DMS 273 treated with DMSO at 0.1 percent for 48 hours (cell line): Measurements from ENCODE around the gene TFAP2C.
A peak's percentile ranks its signal among the peaks of the same experiment; 100 is the strongest.
"Not testable (repeated sequence)": the region's sequence is repeated elsewhere in the genome, so short reads cannot be mapped to it uniquely, and the experiment has no call there.

ENCODE experiments used
- DNase-seq: peaks from one replicate; lab custom pipeline; 2025; lab: John Stamatoyannopoulos, UW

Gene TFAP2C

DNA sequence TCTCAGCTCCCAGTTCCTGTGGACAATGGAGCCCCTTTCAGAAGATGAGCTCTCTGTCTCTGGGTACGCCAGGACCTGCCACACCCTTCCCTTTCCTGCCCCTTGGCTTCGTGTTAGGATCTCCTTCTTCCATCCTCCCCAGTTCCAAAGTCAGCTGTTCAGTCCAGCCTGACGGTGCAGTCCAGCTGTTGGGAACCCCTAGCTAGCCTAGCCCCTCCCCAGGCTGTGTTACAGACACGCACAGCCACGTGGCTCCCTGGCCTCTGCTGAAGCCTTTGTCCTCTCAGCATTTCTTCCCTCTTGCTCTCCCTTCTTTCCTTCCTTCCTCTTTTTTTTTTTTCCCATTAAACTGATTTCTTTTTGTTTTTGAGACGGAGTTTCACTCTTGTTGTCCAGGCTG is 12.4 kb upstream of the TFAP2C start:
- DNase-seq, result no peak

DNA sequence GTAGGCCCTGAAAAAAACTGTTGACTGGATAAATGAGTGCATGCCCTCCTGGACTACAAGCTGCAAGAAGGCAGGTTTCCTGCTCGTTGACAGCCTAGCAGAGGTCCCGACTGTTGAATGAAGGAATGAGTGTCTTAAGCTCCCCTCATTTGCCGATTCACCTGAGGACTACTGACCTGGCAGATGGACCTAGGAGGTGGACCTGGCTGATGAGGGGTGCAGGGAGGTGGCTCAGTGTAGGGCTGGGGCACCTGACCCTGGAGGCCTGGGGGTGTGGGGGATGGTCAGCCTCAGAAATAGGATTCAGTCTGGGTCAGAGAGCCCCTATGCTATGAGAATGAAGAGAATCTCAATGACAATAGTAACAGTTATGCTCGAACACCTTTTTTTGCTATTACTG is 11.6 kb upstream of the TFAP2C start:
- no peak for DNase-seq

DNA sequence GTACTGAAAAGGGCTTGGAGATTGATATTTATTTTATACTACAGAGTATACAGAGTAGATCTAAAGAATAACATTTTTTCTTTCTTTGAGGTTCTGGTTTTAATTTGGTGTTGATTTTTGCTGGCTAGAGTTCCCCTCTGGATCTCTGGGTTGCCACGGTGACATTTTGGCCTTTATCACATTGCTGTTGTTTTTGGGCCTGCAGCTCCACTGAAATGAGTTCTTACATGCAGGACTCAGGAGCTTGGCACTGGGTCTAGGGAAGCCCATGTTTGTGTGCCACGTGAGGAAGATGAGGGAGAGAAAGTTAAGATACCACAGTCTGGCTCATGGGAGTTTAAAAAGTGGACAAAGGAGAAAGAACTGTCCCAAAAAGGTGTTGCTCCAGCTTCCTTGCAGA is 7.4 kb upstream of the TFAP2C start:
- DNase-seq, result no peak

DNA sequence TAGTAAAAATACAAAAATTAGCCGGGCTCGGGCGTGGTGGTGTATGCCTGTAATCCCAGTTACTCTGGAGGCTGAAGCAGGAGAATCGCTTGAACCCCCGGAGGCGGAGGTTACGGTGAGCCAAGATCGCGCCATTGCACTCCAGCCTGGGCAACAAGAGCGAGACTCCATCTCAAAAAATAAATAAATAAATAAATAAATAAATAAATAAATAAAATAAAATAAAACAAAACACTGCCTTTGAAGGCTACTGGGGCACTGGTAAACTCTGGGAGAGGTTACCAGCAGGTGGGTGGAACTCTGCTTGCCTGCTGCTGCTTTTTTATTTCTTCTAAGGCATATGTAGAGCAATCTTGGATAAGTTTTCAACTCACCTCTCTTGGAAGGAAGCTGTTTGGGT is 5.2 kb upstream of the TFAP2C start:
- DNase-seq, result not testable (repeated sequence)

DNA sequence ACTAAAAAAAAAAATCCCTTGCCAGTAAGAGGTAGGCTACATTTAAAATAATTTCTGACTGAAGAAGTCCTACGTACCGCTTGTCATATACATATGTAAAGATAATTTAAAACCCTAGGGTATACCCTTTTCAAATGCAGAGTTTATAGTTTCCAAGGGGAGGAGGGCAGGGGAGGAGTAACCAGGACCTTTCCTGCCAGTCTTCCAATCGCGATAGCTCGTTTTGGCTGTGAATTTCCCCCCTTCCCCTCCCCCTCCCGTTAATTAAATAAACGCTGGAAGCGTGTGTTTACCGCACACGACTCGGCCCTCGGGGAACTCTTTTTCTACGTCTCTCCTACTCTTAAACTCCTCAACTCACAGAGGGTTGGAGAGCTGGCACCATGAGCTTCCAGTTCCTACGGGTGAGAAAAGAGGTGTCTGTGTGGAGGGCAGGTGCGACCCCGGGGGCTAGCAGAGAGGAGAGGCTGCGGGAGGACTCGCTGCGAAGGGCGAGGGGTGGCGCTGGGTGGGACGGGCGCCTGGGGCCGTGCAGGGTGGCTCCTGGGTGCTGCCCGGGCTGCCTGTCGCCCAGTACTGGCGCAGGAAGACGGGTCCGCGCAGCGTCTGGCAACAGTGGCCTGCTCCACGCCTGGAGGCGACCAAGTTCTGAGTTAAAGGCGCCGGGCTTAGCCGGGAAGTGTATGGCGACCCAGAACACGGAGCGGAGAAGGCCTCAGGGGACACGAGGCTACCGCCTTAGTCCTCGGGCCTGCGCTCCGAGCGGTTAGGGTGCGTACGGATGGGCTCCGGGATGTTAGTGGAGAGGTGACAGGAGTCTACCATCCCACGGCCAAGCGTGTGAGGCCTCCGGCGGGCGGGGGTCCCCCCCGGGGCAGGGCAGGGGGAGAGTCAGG is 4.1 kb upstream of the TFAP2C start:
- DNase-seq, result no peak

DNA sequence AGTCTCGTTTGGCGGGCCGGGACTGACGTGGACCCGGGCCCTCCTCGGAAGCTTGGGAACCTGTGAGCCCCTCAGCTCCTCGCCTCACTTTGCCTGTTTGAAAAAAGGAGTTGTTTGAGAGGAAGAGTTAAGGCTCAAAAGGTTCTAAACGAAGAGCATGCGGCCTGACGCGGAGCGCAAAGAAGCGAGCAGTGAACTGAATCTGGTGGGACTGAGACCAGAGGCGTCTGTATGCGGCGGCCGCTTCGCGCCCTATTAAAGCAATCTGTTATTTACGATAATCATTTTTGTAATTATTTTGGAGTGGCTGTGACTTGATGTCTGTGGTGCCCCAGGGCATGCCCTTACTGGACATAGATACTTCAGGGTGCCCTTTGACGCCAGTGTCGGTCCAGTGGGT is 3.3 kb upstream of the TFAP2C start:
- DNase-seq, result no peak

DNA sequence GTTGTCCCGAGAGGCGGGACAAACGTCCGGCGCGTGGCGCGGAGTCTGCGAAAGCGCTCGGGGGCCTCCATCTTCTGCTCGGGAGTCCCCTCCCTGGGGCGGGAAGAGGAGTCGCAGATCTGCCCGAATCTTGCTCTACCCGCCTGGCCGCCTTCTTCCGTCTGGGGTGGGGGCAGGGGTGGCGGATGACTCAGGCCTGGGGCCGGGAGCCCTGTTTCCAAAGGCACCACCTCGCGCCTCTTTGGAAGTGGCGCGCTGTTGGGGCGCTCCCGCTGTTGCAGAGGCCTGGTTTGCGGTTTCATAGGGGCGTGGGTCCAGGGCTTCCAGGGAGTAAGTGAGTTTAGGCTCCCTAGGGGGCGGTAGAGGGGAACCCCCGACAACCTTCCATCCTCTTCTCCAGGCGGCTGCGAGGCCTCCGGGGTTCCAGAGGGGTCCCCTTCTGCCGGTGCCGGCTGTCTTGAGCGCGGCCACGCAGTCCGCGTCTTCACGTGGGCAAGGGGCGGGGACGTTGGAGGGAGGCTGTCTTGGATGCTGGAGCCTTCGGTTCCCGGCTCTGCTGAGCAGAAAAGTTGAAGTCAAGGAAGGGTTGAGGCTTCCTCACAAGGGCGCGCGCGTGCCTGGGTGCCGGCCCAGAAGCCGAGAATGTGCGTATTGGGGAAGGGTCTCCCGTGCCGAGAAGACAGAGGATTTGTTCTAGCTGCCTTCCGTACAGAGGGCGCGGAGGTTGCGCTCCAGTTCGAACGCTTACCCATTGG is 2.6 kb upstream of the TFAP2C start:
- DNase-seq, result no peak

DNA sequence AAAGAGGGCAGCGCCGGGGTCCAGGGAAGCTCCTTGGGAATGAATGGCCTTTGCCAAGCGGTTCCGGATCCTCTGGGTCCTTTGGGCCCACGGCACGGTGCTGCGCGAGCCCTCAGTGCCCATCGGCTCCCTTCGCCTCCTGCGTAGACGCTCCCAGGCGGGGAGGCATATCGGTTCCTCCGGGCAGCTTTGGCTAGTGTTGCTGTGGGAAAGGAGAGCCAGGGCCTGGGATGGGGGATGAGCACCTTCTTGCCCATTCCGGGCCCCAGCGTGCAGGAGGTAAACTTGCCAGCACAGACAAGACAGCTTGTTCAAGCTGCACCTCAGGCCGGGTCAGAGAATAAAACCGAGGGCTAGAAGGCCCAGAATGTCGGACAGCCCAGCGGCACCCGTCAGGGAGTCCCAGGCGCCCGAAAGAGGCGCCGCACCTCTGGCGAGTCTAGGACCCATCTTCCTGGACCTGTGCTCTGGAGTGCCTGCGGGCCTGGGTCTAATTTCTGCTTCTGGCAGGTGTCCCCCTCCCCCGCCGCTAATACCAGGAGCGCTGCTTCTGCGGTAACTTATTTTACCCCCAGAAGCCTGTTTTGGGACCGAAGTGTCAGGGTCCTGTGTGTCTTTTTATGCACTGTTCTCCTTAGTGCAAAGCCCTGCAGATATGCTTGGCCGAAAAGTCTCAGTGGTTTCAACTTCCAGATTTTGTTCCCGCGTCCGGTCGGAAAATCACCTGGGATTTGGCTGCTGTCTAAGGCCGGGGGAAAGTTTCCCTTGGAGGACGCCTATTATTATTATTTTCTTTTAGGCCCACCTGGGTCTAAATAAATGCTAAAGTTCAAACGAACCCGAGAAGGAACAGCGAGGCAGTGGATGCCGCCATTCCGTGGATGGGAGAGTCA is 1.7 kb upstream of the TFAP2C start:
- no peak for DNase-seq

DNA sequence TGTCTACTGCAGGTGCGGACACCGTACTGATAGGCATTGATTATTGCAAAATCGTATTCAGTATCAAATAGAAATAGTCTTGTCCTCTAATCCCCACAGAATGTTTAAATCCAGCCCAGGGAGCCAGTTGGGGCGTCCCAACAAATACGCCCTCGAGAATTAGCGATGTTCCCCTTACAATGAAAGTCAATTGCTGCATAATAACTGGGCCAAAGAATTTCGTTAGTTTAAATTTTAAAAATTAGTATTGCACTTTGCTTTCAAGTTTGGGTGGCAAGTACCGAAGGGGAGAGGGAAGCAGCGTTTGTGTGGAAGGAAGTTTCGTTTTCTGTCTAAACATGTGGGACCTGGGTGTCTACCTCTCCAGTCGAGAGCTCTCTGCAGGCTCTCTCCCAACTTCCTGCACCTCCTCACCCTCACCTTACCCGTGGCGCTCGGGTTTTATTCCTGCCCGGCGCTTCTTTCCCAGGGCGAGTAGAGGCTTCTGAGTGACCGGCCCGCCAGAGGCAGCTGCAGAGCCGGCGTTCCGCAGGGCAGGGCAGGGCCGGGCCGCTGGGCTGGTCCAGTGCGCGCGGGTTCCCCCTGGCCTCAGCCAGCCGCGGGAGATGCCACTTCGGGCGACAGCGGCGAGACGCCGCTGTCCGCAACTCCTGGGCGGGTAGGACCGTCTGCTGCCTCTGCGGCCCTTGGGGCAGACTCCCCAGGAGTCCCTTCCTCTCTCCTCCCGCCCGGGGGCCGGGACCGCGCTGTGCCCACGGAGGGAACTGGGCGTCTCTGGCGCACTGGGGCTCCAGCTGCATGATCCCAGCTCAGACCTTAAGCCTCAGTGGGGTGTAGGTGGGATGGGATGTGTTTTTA is 862 bp upstream of the TFAP2C start:
- no peak for DNase-seq

DNA sequence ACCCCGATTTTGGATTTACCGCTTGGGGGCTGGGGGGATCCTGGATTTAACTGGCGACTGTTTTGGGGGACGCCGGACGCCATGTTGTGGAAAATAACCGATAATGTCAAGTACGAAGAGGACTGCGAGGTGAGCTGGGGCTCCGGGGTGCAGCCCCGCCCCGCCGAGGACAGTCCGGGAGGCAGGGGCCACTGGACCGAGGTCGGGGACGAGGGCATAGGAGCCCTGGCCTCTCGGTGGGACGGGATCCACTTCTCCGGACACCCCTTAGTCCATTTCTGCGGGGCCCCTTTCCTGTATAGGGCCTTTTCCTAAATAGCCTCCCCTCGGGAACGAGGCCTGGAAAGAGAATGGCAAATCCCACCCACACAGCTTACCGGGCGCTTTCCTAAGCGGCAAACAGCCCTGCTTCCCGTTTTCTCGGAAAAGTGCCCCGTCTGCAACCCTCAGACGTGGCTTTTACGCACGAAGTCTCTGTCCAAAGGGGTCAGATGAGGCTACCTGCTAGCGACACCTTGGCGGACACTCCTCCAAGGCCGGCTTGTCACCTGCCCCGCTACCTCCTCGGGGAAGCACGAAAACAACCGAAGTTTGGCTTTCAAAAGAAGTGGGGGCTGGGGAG is 469 bp downstream of the TFAP2C start:
- DNase-seq, result no peak

DNA sequence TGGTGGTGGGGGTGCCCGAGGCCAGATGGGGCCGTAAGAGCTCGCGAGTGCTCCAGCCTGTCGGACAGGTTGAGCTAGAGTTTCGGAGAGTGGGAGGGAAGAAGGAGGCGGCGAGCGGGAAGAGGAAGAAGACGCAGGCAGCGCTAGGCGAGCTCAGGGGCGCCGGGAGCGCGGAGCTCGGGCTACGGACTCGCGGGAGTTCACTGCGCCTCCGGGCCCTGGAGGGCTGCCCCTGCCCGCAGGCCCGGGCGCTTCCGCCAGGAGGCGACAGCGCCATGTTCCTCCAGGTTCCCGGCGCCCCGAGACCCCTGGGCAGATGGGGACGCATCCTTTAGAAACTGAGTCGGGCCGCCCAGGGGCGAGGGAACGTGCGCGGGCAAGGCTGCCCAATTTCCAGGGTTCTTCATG is 984 bp downstream of the TFAP2C start:
- DNase-seq, result peak; percentile 28

DNA sequence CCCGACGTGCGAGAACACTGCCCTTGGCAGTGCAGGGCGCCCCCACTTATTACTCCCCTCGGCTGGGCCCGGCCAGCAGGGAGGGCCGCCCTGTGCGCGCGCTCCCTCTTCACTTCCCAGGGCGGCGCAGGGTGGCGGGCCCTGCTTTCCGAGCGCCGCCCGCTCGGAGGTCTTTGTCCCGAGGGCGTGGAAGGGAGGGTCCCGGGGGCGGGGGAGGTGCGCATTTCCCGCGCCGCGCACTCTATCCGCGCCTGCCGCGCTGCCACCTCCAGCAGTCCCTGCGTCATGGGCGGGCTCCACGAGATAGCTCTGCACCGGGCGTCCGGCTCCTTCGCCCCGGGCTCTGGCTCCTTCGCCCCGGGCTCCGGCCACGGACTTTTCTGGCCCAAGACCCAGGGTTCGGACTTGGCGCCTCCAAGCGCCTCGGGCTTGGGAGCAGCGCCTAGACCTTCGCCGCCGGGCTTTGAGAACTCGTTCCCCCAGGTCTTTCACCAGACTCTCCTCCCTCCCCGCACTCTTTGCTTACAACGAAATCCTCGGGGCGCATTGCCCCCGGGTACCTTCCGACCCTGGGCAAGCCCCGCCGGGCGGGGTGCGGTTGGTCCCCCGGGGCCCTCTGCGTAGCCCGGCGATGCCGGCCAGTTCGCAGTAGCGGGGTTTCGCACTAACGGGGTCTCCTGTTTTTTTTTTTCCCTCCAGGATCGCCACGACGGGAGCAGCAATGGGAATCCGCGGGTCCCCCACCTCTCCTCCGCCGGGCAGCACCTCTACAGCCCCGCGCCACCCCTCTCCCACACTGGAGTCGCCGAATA is 1.6 kb downstream of the TFAP2C start:
- no peak for DNase-seq

DNA sequence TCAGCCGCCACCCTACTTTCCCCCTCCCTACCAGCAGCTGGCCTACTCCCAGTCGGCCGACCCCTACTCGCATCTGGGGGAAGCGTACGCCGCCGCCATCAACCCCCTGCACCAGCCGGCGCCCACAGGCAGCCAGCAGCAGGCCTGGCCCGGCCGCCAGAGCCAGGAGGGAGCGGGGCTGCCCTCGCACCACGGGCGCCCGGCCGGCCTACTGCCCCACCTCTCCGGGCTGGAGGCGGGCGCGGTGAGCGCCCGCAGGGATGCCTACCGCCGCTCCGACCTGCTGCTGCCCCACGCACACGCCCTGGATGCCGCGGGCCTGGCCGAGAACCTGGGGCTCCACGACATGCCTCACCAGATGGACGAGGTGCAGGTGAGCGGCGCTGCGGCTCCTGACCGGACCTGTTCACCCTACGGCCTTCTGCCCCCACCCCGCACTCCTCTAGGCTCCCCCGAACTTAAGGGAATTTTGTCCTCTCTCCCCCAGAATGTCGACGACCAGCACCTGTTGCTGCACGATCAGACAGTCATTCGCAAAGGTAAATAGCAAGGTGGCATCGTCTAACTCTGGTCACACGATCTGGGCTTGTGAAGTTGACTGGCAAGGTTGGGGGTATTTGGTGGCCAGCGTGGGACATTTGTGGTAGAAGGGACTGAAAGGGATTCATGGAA is 2.3 kb downstream of the TFAP2C start:
- DNase-seq, result no peak

DNA sequence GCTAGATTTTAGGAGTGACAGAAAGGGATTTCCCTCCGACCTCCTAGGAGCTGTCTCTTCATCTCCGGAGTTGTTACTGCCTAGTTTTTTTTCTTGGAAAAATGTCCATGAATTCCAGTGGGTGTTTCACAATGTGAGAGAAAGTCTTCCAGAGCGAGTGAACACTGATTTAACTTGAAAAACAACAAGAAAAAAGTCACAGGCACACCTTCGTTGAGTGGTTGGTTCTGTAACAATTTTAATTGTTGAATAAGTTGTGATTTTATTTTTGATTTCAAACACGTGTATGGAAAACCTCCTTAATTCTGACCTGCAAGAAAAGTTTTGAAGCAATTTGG is 2.9 kb downstream of the TFAP2C start:
- no peak for DNase-seq

DNA sequence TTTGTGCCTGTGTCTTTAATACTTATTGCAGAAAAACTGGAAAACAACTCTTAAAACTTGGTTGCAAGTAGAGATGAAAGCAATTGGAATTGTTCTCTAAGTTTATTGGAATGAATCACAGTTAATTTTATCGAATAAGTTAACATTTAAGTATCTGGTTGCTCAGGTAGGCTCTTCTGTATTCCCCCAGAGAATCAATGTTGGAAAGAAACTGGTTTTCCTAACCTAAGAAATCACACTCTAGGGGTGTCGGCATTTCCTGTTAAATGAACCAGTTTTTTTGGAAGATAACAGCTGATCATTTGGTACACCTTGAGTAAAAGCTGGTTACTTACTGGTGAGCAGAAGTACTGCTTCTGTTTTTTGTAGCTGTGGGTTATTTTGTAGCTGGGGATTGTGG is 5.2 kb downstream of the TFAP2C start:
- no peak for DNase-seq

DNA sequence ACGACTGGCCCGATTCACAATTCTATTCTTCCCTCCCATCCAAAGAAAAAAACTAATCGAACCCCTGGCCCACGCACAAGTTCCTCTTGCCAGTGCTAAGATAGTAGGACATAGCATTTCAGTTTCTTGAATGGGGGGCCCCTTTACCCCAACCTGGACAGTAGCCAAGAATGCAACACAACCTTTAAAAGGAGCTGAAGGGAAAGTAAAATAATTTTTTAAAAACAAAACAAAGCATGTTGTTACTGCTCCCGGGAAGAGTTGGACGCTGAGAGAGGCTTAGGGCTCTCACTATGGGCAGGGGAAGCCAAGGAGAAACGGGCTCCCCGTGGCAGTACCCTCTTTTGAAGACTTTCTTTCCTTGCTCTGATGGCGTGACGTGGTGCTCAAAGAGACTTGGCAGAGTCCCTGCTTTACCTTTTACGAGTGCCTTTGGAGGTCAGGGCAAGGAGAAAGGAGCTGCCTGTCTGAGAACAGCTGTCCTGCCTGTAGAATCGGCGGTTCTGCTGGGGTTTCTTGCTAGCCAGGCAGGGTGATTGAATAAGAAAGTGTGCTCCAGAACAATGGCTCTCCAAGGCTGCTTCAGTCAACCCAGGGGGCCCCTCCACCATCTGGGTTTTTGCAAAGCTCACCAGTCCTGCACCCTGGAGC is 5.8 kb downstream of the TFAP2C start:
- no peak for DNase-seq

DNA sequence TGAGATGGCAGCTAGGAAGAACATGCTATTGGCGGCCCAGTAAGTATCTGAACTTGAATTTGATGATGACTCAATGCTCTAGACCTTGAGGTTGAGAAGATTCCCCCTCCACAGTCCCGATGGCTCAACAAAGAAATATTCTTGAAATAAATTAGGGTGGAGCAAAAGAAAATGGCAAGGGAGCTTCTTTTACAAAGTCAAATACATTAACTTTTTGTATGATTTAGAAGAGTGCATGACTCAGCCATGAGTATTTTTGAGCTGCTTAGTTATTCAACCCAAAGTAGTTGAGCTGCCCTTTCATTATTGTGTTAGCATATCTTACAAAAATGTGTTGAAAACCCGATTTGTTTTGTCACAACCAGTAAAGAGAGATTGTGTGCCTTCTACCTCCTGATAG is 7.6 kb downstream of the TFAP2C start:
- no peak for DNase-seq

DNA sequence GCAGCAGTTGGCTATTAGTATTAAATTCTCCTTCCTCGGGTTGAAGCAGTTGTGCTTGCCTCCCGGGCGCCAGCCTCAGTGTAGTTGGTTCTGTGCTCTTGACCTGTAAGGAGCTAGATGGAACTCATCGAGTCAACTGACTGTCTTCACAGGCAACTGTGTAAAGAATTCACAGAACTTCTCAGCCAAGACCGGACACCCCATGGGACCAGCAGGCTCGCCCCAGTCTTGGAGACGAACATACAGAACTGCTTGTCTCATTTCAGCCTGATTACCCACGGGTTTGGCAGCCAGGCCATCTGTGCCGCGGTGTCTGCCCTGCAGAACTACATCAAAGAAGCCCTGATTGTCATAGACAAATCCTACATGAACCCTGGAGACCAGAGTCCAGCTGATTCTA is 8.5 kb downstream of the TFAP2C start:
- DNase-seq, result no peak

DNA sequence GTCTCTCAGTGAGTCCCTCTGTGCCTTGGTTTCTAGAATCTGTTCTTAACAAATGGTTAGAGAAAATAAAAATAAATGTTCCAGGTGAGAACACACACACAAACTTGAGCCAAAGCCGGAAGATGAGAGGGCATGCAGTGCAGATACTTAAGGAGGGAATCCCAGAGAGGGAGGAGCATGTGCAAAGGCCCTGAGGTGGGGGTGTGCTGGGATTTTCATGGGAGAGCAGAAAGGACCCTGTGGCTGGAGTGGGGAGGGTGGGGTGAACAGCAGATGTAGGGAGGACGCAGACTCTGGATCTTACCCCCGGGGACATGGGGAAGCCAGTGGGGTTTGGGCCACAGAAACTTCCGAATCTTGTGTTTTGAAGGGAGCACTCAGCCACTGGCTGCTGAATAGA is 17.5 kb downstream of the TFAP2C start:
- DNase-seq, result no peak
